K562 (cell line): ENCODE measurements around the gene FOSL1. TPM values are rescaled to one million over a fixed set of nuclear protein-coding genes. Genes with fewer than 3 reads are reported as not detected.

ENCODE experiments used
- CBFA2T3 ChIP-seq: fragments of 450-650 bp; IDR thresholded peaks from 2 replicates; pipeline ENCODE4 v1.6.1; 2017
- MEF2D ChIP-seq: conservative IDR thresholded peaks from 2 replicates; pipeline ENCODE4 v1.6.1; 2016; ENCODE audit warnings: low read depth, missing genetic modification characterization, missing compliant biosample characterization
- MTA3 ChIP-seq: fragments of 450-650 bp; formaldehyde crosslinking; IDR thresholded peaks from 2 replicates; pipeline ENCODE4 v1.6.1; 2017; ENCODE audit warnings: mild to moderate bottlenecking, borderline replicate concordance
- MYNN ChIP-seq, 2 experiments: sonication (generic); formaldehyde crosslinking in 1 of 2; IDR thresholded peaks; 2 replicates each; pipeline versions ENCODE4 v1.5.0 to v1.6.1; 2016 to 2020; ENCODE audit warnings: antibody characterized with exemption in 1 of 2, missing genetic modification reagents in 1 of 2
- NR2C1 ChIP-seq, 2 experiments: fragments of 450-650 bp; IDR thresholded peaks; 2 replicates each; pipeline ENCODE4 v1.6.1; 2017; ENCODE audit warnings: mild to moderate bottlenecking in 2 of 2, antibody characterized with exemption in 1 of 2, inconsistent platforms in 1 of 2, missing compliant biosample characterization in 1 of 2, missing genetic modification characterization in 1 of 2
- POU5F1 ChIP-seq: fragments of 150-350 bp; IDR thresholded peaks from 2 replicates; pipeline ENCODE4 v1.6.1; 2014; ENCODE audit warnings: borderline replicate concordance, low read length, low read depth, mild to moderate bottlenecking; ENCODE audit not compliant: partially characterized antibody
- PURB ChIP-seq: sonication (generic); formaldehyde crosslinking; IDR thresholded peaks from 2 replicates; pipeline ENCODE4 v1.9.0; 2021; ENCODE audit warnings: low read depth, mild to moderate bottlenecking, missing genetic modification reagents
- SAFB2 ChIP-seq: fragments of 200-400 bp; formaldehyde crosslinking; IDR thresholded peaks from 2 replicates; pipeline ENCODE4 v1.6.1; 2018; ENCODE audit warnings: borderline replicate concordance, low read length, low read depth, moderate library complexity; ENCODE audit not compliant: severe bottlenecking
- SIN3B ChIP-seq: fragments of 450-650 bp; IDR thresholded peaks from 2 replicates; pipeline ENCODE4 v1.6.1; 2017; ENCODE audit warnings: low read depth, mild to moderate bottlenecking, moderate library complexity
- TEAD2 ChIP-seq: fragments of 450-650 bp; IDR thresholded peaks from 2 replicates; pipeline ENCODE4 v1.6.1; 2016; ENCODE audit warnings: missing genetic modification characterization, control low read depth, missing compliant biosample characterization
- TGIF2 ChIP-seq: sonication (generic); formaldehyde crosslinking; IDR thresholded peaks from 2 replicates; pipeline ENCODE4 v1.8.1; 2022; ENCODE audit warnings: mild to moderate bottlenecking, missing genetic modification reagents, moderate library complexity
- XRCC5 ChIP-seq: fragments of 200-400 bp; formaldehyde crosslinking; IDR thresholded peaks from 2 replicates; pipeline ENCODE4 v1.6.1; 2017; ENCODE audit warnings: low read depth, mild to moderate bottlenecking, low read length
- ZBTB34 ChIP-seq: fragments of 250-450 bp; sonication (Bioruptor Pico); IDR thresholded peaks from 2 replicates; pipeline ENCODE4 v1.8.0; 2021; ENCODE audit warnings: mild to moderate bottlenecking, moderate library complexity
- ZFP30 ChIP-seq: fragments of 250-450 bp; sonication (Bioruptor Pico); IDR thresholded peaks from 2 replicates; pipeline ENCODE4 v1.8.0; 2022; ENCODE audit warnings: moderate library complexity, mild to moderate bottlenecking, inconsistent platforms, borderline replicate concordance
- ZNF444 ChIP-seq: fragments of 250-450 bp; sonication (Bioruptor Pico); IDR thresholded peaks from 2 replicates; pipeline ENCODE4 v1.4.0; 2020; ENCODE audit warnings: mild to moderate bottlenecking, moderate library complexity
- ZSCAN29 ChIP-seq: fragments of 450-650 bp; IDR thresholded peaks from 2 replicates; pipeline ENCODE4 v1.6.1; 2017
- polyA plus RNA-seq, 8 experiments: library from polyadenylated mRNA; depleted of rRNA in 4 of 8; stranded (reverse) in 5 of 8; unstranded in 3 of 8; fragments of >200 nt; fragmentation: Nextera tagmentation in 2 of 8; fragmentation: Illumina TruSeq in 1 of 8; extraction: Ambion mirVana in 2 of 8; extraction: Trizol in 1 of 8; gene quantifications; 2 replicates each; pipeline versions ENCODE4 v1.2.1 to v1.2.3, GENCODE V29; 2011 to 2014; ENCODE audit warnings: inconsistent platforms in 1 of 8, missing spikeins in 1 of 8
- total RNA-seq, 7 experiments: library from RNA; depleted of rRNA in 6 of 7; stranded (reverse); fragments of >200 nt in 6 of 7; fragmentation: Illumina TruSeq in 2 of 7; extraction: Trizol in 2 of 7; gene quantifications; 2 replicates each; pipeline versions ENCODE4 v1.2.1 to v1.2.3, GENCODE V29; 2011 to 2021; ENCODE audit warnings: low replicate concordance in 1 of 7
- TF ChIP-seq, protein P1 (sequence below): fragments of 450-650 bp; IDR thresholded peaks from 2 replicates; pipeline ENCODE4 v1.6.1; 2016; ENCODE audit warnings: low read depth
- TF ChIP-seq, protein P2 (sequence below): fragments of 450-650 bp; conservative IDR thresholded peaks from 2 replicates; pipeline ENCODE4 v1.6.1; 2016; ENCODE audit warnings: missing genetic modification characterization, low read depth, mild to moderate bottlenecking, missing compliant biosample characterization, moderate library complexity

The FOSL1 gene
- total and polyA plus RNA-seq, 9 of the 15 experiments (the other 6 are each of a cell fraction or from before 2014, with no cell fraction given): 3.5 to 39.6 (median 10.0) TPM

DNA sequence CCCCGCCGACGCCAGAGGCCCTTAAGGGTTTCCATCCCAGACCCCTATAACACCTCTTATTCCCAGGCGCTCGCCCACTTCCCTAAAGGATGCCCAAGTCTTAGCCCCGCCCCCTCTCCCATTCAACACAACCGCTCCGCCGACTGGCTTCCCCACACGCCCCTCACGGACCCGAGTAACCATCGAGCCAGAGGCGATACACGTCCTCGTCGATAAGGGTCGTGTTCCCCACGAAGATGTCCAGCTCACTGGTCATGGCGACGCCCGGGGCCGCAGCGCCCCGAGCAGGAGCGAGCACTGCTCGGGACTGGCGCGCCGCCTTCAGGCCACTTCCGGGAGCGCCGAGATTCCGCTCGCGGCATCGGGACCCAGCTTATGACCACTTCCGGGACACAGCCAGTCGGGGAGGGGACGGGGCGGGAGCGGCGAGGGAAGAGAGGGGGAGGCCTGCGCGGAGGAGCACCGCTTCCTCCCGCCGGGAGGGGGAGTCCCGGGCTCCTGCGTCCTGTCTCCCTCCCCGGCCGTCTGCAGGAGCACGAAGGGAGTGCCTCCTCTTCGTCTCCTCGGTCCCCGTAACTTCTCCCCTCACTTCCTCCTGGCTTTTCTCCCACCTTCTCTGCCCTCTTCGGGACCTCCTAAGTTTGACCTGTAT, 11.9 kb downstream of the FOSL1 start, which contains the start of gene FIBP (continued):
- TF ChIP-seq, protein P1, sequence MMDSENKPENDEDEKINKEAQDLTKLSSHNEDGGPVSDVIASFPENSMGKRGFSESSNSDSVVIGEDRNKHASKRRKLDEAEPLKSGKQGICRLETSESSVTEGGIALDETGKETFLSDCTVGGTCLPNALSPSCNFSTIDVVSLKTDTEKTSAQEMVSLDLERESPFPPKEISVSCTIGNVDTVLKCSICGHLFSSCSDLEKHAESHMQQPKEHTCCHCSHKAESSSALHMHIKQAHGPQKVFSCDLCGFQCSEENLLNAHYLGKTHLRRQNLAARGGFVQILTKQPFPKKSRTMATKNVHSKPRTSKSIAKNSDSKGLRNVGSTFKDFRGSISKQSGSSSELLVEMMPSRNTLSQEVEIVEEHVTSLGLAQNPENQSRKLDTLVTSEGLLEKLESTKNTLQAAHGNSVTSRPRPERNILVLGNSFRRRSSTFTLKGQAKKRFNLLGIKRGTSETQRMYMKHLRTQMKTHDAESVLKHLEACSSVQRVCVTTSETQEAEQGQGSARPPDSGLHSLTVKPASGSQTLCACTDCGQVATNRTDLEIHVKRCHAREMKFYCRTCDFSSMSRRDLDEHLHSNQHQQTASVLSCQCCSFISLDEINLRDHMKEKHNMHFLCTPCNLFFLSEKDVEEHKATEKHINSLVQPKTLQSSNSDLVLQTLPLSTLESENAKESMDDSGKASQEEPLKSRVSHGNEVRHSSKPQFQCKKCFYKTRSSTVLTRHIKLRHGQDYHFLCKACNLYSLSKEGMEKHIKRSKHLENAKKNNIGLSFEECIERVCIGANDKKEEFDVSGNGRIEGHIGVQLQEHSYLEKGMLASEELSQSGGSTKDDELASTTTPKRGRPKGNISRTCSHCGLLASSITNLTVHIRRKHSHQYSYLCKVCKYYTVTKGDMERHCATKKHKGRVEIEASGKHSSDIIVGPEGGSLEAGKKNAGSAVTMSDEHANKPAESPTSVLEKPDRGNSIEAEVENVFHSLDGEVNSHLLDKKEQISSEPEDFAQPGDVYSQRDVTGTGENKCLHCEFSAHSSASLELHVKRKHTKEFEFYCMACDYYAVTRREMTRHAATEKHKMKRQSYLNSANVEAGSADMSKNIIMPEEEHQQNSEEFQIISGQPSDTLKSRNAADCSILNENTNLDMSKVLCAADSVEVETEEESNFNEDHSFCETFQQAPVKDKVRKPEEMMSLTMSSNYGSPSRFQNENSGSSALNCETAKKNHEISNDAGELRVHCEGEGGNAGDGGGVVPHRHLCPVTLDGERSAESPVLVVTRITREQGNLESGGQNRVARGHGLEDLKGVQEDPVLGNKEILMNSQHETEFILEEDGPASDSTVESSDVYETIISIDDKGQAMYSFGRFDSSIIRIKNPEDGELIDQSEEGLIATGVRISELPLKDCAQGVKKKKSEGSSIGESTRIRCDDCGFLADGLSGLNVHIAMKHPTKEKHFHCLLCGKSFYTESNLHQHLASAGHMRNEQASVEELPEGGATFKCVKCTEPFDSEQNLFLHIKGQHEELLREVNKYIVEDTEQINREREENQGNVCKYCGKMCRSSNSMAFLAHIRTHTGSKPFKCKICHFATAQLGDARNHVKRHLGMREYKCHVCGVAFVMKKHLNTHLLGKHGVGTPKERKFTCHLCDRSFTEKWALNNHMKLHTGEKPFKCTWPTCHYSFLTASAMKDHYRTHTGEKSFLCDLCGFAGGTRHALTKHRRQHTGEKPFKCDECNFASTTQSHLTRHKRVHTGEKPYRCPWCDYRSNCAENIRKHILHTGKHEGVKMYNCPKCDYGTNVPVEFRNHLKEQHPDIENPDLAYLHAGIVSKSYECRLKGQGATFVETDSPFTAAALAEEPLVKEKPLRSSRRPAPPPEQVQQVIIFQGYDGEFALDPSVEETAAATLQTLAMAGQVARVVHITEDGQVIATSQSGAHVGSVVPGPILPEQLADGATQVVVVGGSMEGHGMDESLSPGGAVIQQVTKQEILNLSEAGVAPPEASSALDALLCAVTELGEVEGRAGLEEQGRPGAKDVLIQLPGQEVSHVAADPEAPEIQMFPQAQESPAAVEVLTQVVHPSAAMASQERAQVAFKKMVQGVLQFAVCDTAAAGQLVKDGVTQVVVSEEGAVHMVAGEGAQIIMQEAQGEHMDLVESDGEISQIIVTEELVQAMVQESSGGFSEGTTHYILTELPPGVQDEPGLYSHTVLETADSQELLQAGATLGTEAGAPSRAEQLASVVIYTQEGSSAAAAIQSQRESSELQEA: no peak
- TF ChIP-seq PURB (CRISPR knock-in tag) (no peak), ZBTB34 (CRISPR knock-in tag) (no peak), MEF2D (tag) (no peak), SIN3B (peak; percentile 87), ZFP30 (CRISPR knock-in tag) (no peak), SAFB2 (no peak), ZNF444 (no peak), MYNN (IDR thresholded peaks at IDR 0.05) (no peak), MYNN (CRISPR knock-in tag; IDR thresholded peaks at IDR 0.05) (no peak), XRCC5 (peak; percentile 81; the same call in 1 of the 2 replicates), TGIF2 (peak; percentile 22; the same call in 1 of the 2 replicates), TEAD2 (no peak), ZSCAN29 (no peak), POU5F1 (no peak), CBFA2T3 (no peak; the same call in 1 of the 2 replicates), MTA3 (peak; percentile 76; the same call in 1 of the 2 replicates), NR2C1 (IDR thresholded peaks at IDR 0.05) (peak; percentile 85), NR2C1 (tag; IDR thresholded peaks at IDR 0.05) (peak; percentile 77)
- TF ChIP-seq, protein P2, sequence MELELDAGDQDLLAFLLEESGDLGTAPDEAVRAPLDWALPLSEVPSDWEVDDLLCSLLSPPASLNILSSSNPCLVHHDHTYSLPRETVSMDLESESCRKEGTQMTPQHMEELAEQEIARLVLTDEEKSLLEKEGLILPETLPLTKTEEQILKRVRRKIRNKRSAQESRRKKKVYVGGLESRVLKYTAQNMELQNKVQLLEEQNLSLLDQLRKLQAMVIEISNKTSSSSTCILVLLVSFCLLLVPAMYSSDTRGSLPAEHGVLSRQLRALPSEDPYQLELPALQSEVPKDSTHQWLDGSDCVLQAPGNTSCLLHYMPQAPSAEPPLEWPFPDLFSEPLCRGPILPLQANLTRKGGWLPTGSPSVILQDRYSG (tag): 0 out of 2 replicates have a peak, but pooled peaks have one; percentile 16
